ENCODE data around the gene PSORS1C2.

DNA sequence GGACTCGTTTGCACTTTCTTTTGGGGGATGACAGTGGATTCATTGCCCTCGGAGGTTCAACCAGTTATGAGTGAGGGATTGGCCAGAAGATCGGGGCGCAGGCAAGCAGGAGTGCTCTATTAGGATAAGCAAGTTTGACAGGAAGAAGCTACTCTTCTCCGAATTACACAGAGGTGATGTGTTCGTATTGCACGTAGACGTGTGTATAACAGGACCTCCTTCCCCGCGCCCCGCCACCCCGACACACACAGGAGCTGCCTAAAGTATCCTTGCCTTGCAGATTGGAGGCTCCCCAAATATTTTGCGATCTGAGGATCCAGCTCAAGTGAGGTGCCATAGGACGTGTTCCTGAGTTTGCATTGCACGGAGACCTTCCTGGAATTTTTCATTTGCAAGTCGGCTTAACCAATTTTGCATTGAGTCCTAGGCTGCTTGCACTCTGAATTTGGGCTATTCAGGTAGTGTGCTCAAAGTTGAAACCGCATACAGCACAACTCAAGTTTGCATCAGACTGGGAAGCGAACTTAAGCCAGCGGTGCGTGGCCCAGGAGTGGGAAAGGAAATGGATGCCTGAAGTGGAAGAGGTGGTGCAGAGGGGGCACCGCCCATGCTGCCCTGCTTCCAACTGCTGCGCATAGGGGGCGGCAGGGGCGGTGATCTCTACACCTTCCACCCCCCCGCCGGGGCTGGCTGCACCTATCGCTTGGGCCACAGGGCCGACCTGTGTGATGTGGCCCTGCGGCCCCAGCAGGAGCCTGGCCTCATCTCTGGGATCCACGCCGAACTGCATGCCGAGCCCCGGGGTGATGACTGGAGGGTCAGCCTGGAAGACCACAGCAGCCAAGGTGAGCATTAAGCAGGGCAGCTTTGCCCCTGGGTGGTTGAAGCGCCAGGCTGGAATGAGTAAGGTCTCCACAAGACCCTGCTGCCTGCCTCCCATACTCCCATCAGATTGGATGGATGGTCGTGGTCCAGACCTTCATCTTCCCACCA is 20.3 kb upstream of the PSORS1C2 start:
- TF ChIP-seq, protein P1, sequence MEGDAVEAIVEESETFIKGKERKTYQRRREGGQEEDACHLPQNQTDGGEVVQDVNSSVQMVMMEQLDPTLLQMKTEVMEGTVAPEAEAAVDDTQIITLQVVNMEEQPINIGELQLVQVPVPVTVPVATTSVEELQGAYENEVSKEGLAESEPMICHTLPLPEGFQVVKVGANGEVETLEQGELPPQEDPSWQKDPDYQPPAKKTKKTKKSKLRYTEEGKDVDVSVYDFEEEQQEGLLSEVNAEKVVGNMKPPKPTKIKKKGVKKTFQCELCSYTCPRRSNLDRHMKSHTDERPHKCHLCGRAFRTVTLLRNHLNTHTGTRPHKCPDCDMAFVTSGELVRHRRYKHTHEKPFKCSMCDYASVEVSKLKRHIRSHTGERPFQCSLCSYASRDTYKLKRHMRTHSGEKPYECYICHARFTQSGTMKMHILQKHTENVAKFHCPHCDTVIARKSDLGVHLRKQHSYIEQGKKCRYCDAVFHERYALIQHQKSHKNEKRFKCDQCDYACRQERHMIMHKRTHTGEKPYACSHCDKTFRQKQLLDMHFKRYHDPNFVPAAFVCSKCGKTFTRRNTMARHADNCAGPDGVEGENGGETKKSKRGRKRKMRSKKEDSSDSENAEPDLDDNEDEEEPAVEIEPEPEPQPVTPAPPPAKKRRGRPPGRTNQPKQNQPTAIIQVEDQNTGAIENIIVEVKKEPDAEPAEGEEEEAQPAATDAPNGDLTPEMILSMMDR (IDR thresholded peaks at IDR 0.05; ENCODE audit: low read depth, low read length): peak; percentile 19; the same call in 1 of the 2 replicates
- TF ChIP-seq EZH2phosphoT487 (IDR thresholded peaks at IDR 0.05; ENCODE audit: low read depth): no peak
